Lower leg skin (tissue), 4 donors: ENCODE results near the gene BICC1. TPM values are rescaled to one million over a fixed set of nuclear protein-coding genes. Genes with fewer than 3 reads are reported as not detected.

Experiments
- DNase-seq, 2 donors: peaks; one replicate each; pipeline ENCODE4 v3.0.0-alpha.2; 2019; ENCODE audit warnings: low spot score in 2 of 2
- H3K4me3 ChIP-seq: fragments of 200-600 bp; sonication (generic); 2 replicates; pipeline ENCODE4 v1.5.1; 2017; ENCODE audit warnings: mild to moderate bottlenecking, low read depth; ENCODE audit not compliant: poor library complexity, severe bottlenecking
- POLR2A ChIP-seq, 2 donors: fragments of 450-650 bp; IDR thresholded peaks; one replicate each; pipeline ENCODE4 v1.6.1; 2016 to 2017; ENCODE audit warnings: antibody characterized with exemption in 2 of 2, mild to moderate bottlenecking in 1 of 2, moderate library complexity in 1 of 2
- WGBS, 2 donors: methylation state at CpG; one replicate each; pipeline ENCODE4 v1.1.5; 2018; 5-methylcytosine and 5-hydroxymethylcytosine counted together
- intact Hi-C: fragments of 100-400 bp; cut with DNase I; formaldehyde crosslinking; loops from one replicate; pipeline ENCODE4 v1.15.0; 2023; ENCODE audit warnings: low total_unique reads
- total RNA-seq, 4 donors: library from RNA; depleted of rRNA; stranded (reverse); fragments of >200 nt; gene quantifications; one replicate each; pipeline ENCODE4 v1.1.0, GENCODE V29; 2016
- TF ChIP-seq, protein P1 (sequence below), 3 donors: fragments of 450-650 bp; IDR thresholded peaks; one replicate each; pipeline ENCODE4 v1.5.1; 2016; ENCODE audit warnings: antibody characterized with exemption in 3 of 3, mild to moderate bottlenecking in 3 of 3, moderate library complexity in 2 of 3

BICC1 gene
- total RNA-seq, 4 donors from 2014 or later, result 5.0 to 11.5 (median 7.1) TPM

DNA sequence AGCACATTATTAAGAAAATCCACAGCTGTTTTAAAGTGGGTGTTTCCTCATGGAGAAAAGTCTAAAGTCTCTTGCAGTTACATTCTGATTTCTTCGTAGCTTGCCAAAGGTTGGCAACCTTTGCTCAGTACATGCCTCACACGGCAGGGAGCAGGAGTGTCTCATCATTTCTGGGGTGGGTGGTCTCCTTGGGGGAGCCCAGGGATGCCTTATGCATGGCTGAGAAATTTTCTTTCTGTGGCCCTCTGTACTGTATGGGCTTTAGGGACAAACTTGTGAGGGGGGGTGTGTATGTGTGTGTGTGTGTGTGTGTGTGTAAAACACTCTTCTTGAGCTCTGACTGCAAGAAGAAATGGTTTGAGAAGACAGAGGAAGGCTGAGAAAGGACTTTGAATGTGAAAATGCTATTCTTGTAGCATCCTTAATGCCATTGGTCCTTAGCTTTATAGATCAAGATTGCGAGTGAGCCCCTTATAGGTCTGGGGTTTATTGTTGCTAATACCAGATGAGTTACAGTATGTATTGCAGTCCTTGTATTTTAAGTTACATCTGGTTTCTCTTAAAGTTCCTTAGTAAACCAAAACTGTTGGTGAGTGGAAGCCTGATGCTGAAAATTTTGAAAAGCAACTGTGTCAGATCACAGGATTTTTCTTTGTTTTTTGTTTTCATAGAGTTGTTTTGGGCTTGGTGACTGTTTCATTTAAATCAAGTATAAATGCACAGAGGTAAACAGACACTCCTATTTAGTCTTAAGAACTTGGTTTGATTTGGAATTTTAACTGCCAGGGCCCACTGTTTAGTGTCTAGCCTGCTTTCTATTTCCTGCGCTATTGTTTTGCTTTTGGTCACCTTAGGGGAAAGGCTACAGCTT lies 242.0 kb downstream of the BICC1 start:
- intact Hi-C loops, result no loop called here
- no peak for DNase-seq
- 48 to 57% methylated on average over 4 of the region's 4 CpGs for WGBS, 2 donors

DNA sequence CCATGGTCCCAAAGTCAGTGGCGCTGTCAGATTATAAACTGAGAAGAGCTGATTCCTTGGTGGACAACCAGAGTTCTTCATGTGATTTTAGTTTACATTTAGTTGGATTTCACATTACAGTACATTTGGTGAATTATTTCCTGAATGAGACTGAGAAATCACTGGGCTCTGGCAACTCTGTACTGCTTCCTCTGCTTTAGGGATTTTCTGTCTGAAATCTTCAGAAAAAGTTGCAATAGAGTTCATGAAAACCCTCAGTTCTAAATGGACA lies 242.6 kb downstream of the BICC1 start:
- DNase-seq, result no peak
- WGBS, 2 donors, result 76 to 81% methylated on average over 1 of the region's 1 CpG
- TF ChIP-seq, protein P1, sequence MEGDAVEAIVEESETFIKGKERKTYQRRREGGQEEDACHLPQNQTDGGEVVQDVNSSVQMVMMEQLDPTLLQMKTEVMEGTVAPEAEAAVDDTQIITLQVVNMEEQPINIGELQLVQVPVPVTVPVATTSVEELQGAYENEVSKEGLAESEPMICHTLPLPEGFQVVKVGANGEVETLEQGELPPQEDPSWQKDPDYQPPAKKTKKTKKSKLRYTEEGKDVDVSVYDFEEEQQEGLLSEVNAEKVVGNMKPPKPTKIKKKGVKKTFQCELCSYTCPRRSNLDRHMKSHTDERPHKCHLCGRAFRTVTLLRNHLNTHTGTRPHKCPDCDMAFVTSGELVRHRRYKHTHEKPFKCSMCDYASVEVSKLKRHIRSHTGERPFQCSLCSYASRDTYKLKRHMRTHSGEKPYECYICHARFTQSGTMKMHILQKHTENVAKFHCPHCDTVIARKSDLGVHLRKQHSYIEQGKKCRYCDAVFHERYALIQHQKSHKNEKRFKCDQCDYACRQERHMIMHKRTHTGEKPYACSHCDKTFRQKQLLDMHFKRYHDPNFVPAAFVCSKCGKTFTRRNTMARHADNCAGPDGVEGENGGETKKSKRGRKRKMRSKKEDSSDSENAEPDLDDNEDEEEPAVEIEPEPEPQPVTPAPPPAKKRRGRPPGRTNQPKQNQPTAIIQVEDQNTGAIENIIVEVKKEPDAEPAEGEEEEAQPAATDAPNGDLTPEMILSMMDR (IDR thresholded peaks at IDR 0.05), result no peak
- TF ChIP-seq POLR2A (IDR thresholded peaks at IDR 0.05), result no peak
- H3K4me3 ChIP-seq, result no peak overlapping the region
- intact Hi-C loops, result no loop called here

More for the DNA sequence above, 242.0 kb downstream of the BICC1 start:
- TF ChIP-seq POLR2A (IDR thresholded peaks at IDR 0.05), result no peak
- TF ChIP-seq, protein P1 (IDR thresholded peaks at IDR 0.05), result no peak
- H3K4me3 ChIP-seq, result no peak overlapping the region

DNA sequence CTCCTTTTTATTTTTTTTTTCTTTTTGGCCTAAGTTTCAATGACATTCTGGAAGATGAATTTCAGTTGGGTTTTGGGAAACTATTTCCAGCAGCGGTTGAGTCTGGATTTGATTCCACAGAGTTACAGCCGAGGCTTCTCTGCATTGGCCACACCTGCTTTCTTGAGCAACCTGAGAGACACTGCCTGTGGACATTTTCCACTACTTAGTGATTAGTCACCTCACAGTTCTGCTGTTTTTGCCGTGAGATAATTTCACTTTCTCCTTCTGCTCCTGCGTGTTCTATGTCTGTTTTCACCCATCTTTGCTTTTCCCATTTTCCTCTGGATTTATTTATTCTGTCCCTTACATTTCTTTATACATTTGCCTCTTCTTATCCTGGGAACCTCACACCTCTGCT lies 243.0 kb downstream of the BICC1 start:
- no peak for TF ChIP-seq POLR2A (IDR thresholded peaks at IDR 0.05)
- TF ChIP-seq, protein P1 (IDR thresholded peaks at IDR 0.05), result no peak
- peak in 1 of 2 donors; percentile 59 for DNase-seq
- H3K4me3 ChIP-seq, result no peak overlapping the region
- 20 to 24% methylated on average over 4 of the region's 4 CpGs for WGBS, 2 donors
- intact Hi-C loops, result no loop called here

DNA sequence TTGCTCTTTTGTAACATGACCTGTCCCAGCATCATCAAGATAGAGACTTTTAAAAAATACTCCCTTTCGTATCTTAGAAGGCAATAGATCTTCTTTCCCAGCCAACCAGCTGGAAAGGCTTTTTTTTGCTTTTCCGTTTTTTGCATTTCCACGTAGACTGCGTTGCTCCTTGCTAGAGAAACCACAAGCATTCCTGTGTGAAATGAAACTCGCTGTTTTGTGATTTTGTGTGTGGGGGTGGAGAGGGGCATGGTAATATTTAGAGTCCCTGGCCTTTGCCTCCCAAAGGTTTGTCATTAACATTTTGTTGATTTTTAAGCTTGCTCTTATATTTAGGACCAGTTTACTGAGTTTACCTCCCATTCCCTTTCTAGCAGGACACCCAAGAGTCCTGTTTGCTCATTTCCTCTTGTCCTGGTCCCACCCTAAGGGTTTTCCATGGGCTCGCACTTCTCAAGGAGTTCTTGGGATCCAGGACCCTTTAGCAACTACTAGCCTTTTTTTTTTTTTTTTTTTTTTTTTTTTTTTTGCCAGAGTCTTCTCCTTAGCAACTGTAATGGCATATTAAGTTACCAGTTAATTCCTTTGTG lies 243.6 kb downstream of the BICC1 start:
- no peak overlapping the region for H3K4me3 ChIP-seq
- no peak for DNase-seq
- TF ChIP-seq, protein P1 (IDR thresholded peaks at IDR 0.05), result no peak
- TF ChIP-seq POLR2A (IDR thresholded peaks at IDR 0.05), result no peak
- 24 to 29% methylated on average over 6 of the region's 6 CpGs for WGBS, 2 donors
- intact Hi-C loops, result no loop called here

DNA sequence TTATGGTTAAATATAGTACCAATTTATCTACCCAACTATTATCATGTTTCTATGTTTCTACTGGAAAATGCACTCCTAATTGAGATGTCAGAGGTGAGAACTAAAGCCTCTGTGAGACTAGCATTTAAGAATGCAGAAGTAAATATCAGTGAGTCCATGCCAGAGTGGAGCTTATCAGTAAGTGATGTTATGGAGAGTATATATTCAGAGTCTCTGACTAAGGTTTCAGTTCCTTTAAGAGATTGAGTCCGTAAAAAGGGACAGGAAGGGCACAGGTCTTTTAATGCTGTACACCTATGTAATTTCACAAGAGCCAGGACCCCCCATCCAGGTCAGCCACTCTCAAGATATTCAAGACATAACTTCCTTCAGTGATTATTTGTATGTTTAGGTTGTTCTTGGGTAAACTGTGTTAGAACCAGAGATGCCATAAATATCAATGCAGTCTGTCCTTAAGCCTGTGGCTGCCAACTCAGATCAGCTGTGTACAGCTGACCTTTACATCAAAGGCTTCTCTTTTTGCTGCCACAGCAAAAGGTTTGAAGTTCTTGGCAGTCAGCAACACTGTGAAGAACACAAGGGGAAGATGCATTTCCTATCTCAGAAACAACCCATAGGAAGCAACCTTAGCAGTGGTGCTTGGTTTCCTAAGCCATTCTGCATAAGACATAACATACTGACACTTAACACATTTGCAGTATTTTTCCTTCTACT lies 244.8 kb downstream of the BICC1 start:
- whole genome bisulfite sequencing, 2 donors, result 77 to 79% methylated on average over 1 of the region's 1 CpG
- TF ChIP-seq, protein P1 (IDR thresholded peaks at IDR 0.05), result no peak
- no peak for TF ChIP-seq POLR2A (IDR thresholded peaks at IDR 0.05)

More for the DNA sequence above, 244.8 kb downstream of the BICC1 start:
- no peak overlapping the region for H3K4me3 ChIP-seq
- no peak for DNase-seq
- intact Hi-C loops, result no loop called here
